K562 (cell line): Measurements from ENCODE around the gene NECAB3. TPM values are rescaled to one million over a fixed set of nuclear protein-coding genes. Genes with fewer than 3 reads are reported as not detected.

Experiments
- BRD4 ChIP-seq: fragments of 200-600 bp; sonication (generic); IDR thresholded peaks from 2 replicates; pipeline ENCODE4 v1.6.1; 2017; ENCODE audit warnings: inconsistent platforms
- CBFA2T2 ChIP-seq: fragments of 450-650 bp; conservative IDR thresholded peaks from 2 replicates; pipeline ENCODE4 v1.6.1; 2017; ENCODE audit warnings: mild to moderate bottlenecking
- DPF2 ChIP-seq: fragments of 450-650 bp; IDR thresholded peaks from 2 replicates; pipeline ENCODE4 v1.6.1; 2016
- EGR1 ChIP-seq: fragments of 450-650 bp; conservative IDR thresholded peaks from 2 replicates; pipeline ENCODE4 v1.6.1; 2017; ENCODE audit warnings: mild to moderate bottlenecking
- ELK1 ChIP-seq: sonication (generic); formaldehyde crosslinking; IDR thresholded peaks from 2 replicates; pipeline ENCODE4 v1.8.1; 2022; ENCODE audit warnings: missing genetic modification reagents
- FOS ChIP-seq: IDR thresholded peaks from 3 replicates; pipeline ENCODE4 v1.6.1; 2011; ENCODE audit not compliant: insufficient read length; ENCODE audit errors: extremely low read depth
- HDAC3 ChIP-seq: fragments of 450-650 bp; IDR thresholded peaks from 2 replicates; pipeline ENCODE4 v1.6.1; 2018; ENCODE audit warnings: borderline replicate concordance, mild to moderate bottlenecking, moderate library complexity; ENCODE audit not compliant: partially characterized antibody
- HDAC8 ChIP-seq: fragments of 450-650 bp; IDR thresholded peaks from 2 replicates; pipeline ENCODE4 v1.6.1; 2016; ENCODE audit warnings: mild to moderate bottlenecking, missing genetic modification characterization, moderate library complexity, missing compliant biosample characterization
- KLF13 ChIP-seq: fragments of 450-650 bp; IDR thresholded peaks from 2 replicates; pipeline ENCODE4 v1.6.1; 2016; ENCODE audit warnings: missing genetic modification characterization, low read depth, mild to moderate bottlenecking, missing compliant biosample characterization, moderate library complexity, borderline replicate concordance
- LARP7 ChIP-seq: fragments of 450-650 bp; IDR thresholded peaks from 2 replicates; pipeline ENCODE4 v1.6.1; 2016
- MTA1 ChIP-seq: fragments of 450-650 bp; IDR thresholded peaks from 2 replicates; pipeline ENCODE4 v1.6.1; 2017; ENCODE audit warnings: borderline replicate concordance
- POLR2H ChIP-seq: IDR thresholded peaks from 2 replicates; pipeline ENCODE4 v1.6.1; 2016; ENCODE audit warnings: missing genetic modification characterization, low read depth, mild to moderate bottlenecking, control low read depth, missing compliant biosample characterization, moderate library complexity
- SMARCE1 ChIP-seq: fragments of 450-650 bp; IDR thresholded peaks from 2 replicates; pipeline ENCODE4 v1.7.1; 2016; ENCODE audit warnings: mild to moderate bottlenecking
- THRB ChIP-seq: fragments of 450-650 bp; formaldehyde crosslinking; conservative IDR thresholded peaks from 2 replicates; pipeline ENCODE4 v1.4.0; 2022; ENCODE audit warnings: mild to moderate bottlenecking, missing genetic modification characterization
- TSHZ1 ChIP-seq: fragments of 250-450 bp; sonication (Bioruptor Pico); IDR thresholded peaks from 2 replicates; pipeline ENCODE4 v1.4.0; 2020; ENCODE audit warnings: mild to moderate bottlenecking, moderate library complexity
- ZBTB7A ChIP-seq: IDR thresholded peaks from 2 replicates; pipeline ENCODE4 v1.6.1; 2011; ENCODE audit warnings: low read depth, mild to moderate bottlenecking, low read length, moderate library complexity, borderline replicate concordance; ENCODE audit not compliant: control insufficient read depth
- ZNF280A ChIP-seq: fragments of 450-650 bp; IDR thresholded peaks from 2 replicates; pipeline ENCODE4 v1.6.1; 2018; ENCODE audit warnings: mild to moderate bottlenecking, low read depth; ENCODE audit not compliant: partially characterized antibody
- ZNF431 ChIP-seq: sonication (generic); formaldehyde crosslinking; IDR thresholded peaks from 2 replicates; pipeline ENCODE4 v1.8.0; 2022; ENCODE audit warnings: mild to moderate bottlenecking, missing genetic modification reagents
- polyA plus RNA-seq, 8 experiments: library from polyadenylated mRNA; depleted of rRNA in 4 of 8; stranded (reverse) in 5 of 8; unstranded in 3 of 8; fragments of >200 nt; fragmentation: Nextera tagmentation in 2 of 8; fragmentation: Illumina TruSeq in 1 of 8; extraction: Ambion mirVana in 2 of 8; extraction: Trizol in 1 of 8; gene quantifications; 2 replicates each; pipeline versions ENCODE4 v1.2.1 to v1.2.3, GENCODE V29; 2011 to 2014; ENCODE audit warnings: inconsistent platforms in 1 of 8, missing spikeins in 1 of 8
- total RNA-seq, 7 experiments: library from RNA; depleted of rRNA in 6 of 7; stranded (reverse); fragments of >200 nt in 6 of 7; fragmentation: Illumina TruSeq in 2 of 7; extraction: Trizol in 2 of 7; gene quantifications; 2 replicates each; pipeline versions ENCODE4 v1.2.1 to v1.2.3, GENCODE V29; 2011 to 2021; ENCODE audit warnings: low replicate concordance in 1 of 7

Gene NECAB3
- total and polyA plus RNA-seq, 9 of the 15 experiments (the other 6 are each of a cell fraction or from before 2014, with no cell fraction given): 0.94 to 63.3 (median 31.5) TPM

GRCh38 chr20:33709905-33710541 lies 35.8 kb upstream of the NECAB3 start (continued):
- TF ChIP-seq ZNF431 (CRISPR knock-in tag) (no peak), SMARCE1 (0 out of 2 replicates have a peak, but pooled peaks have one; percentile 20), HDAC8 (tag) (no peak), POLR2H (no peak), ELK1 (CRISPR knock-in tag) (no peak), HDAC3 (no peak), KLF13 (no peak), TSHZ1 (CRISPR knock-in tag) (no peak), CBFA2T2 (0 out of 2 replicates have a peak, but pooled peaks have one; percentile 6), BRD4 (0 out of 2 replicates have a peak, but pooled peaks have one; percentile 54), ZNF280A (peak; percentile 6), ZBTB7A (peak; percentile 64; the same call in 1 of the 2 replicates), FOS (no peak), DPF2 (peak; percentile 58; the same call in 1 of the 2 replicates), THRB (CRISPR knock-in tag) (0 out of 2 replicates have a peak, but pooled peaks have one; percentile 3), MTA1 (peak; percentile 80), LARP7 (peak; percentile 10; the same call in 1 of the 2 replicates), EGR1 (peak; percentile 84)
